Sigmoid colon (tissue), 7 donors: Measurements from ENCODE around the gene NEMP1. TPM values are rescaled to one million over a fixed set of nuclear protein-coding genes. Genes with fewer than 3 reads are reported as not detected.
"Not testable (repeated sequence)": the region's sequence is repeated elsewhere in the genome, so short reads cannot be mapped to it uniquely, and the experiment has no call there.

Experiments used
- DNase-seq: peaks from one replicate; pipeline ENCODE4 v3.0.0-alpha.2; 2019
- H3K27ac ChIP-seq, 4 donors: fragments of 200-600 bp; sonication (generic); one replicate each; pipeline ENCODE4 v1.5.1; 2016 to 2019; ENCODE audit warnings: mild to moderate bottlenecking in 1 of 4
- H3K27me3 ChIP-seq, 3 donors: fragments of 200-600 bp; sonication (generic); one replicate each; pipeline ENCODE4 v1.5.1; 2019; ENCODE audit warnings: mild to moderate bottlenecking in 1 of 3
- H3K36me3 ChIP-seq, 4 donors: fragments of 200-600 bp; sonication (generic); one replicate each; pipeline ENCODE4 v1.5.1; 2016 to 2019
- H3K4me1 ChIP-seq, 4 donors: fragments of 200-600 bp; sonication (generic); one replicate each; pipeline ENCODE4 v1.5.1; 2017 to 2019
- H3K4me3 ChIP-seq, 4 donors: fragments of 200-600 bp; sonication (generic); one replicate each; pipeline ENCODE4 v1.5.1; 2017 to 2019; ENCODE audit warnings: mild to moderate bottlenecking in 2 of 4, moderate library complexity in 1 of 4
- H3K9me3 ChIP-seq, 4 donors: fragments of 200-600 bp in 3 of 4; sonication (generic) in 3 of 4; one replicate each; pipeline versions ENCODE4 v1.5.1 to v1.6.1; 2013 to 2019
- CTCF ChIP-seq, 4 experiments: fragments of 450-650 bp in 3 of 4; fragments of 200-600 bp in 1 of 4; IDR thresholded peaks; one replicate each; pipeline ENCODE4 v1.5.1; 2016 to 2019; ENCODE audit warnings: antibody characterized with exemption in 4 of 4, mild to moderate bottlenecking in 3 of 4, moderate library complexity in 2 of 4
- EP300 ChIP-seq, 4 donors: sonication (generic); formaldehyde crosslinking; IDR thresholded peaks; one replicate each; pipeline ENCODE4 v1.6.1; 2017; ENCODE audit warnings: antibody characterized with exemption in 4 of 4
- POLR2A ChIP-seq, 2 donors: fragments of 450-650 bp; IDR thresholded peaks; one replicate each; pipeline ENCODE4 v1.6.1; 2016; ENCODE audit warnings: antibody characterized with exemption in 2 of 2, mild to moderate bottlenecking in 2 of 2, moderate library complexity in 2 of 2
- POLR2AphosphoS5 ChIP-seq, 4 donors: sonication (generic); formaldehyde crosslinking; IDR thresholded peaks; one replicate each; pipeline ENCODE4 v1.6.1; 2017; ENCODE audit warnings: antibody characterized with exemption in 4 of 4
- WGBS, 2 donors: extraction: QIAGEN DNeasy Blood & Tissue Kit; methylation state at CpG; one replicate each; pipeline ENCODE4 v1.1.7; 2013; 5-methylcytosine and 5-hydroxymethylcytosine counted together
- intact Hi-C: fragments of 100-400 bp; cut with DNase I; formaldehyde crosslinking; loops from one replicate; pipeline ENCODE4 v1.15.1; 2023
- polyA plus RNA-seq, 3 donors: library from polyadenylated mRNA; stranded (reverse); fragments of 200-250 nt; gene quantifications; one replicate each; pipeline ENCODE4 v1.2.3, GENCODE V29; 2013
- total RNA-seq, 4 donors: library from RNA; depleted of rRNA; stranded (reverse); fragments of >200 nt; gene quantifications; one replicate each; pipeline ENCODE4 v1.1.0, GENCODE V29; 2016
- donor health status: healthy with polysubstance abuse.
- donor health status: Bipolar disorder and iron deficiency.
- donor health status: healthy.

Gene NEMP1
- total and polyA plus RNA-seq, 7 donors: 0.60 to 13.6 (median 11.5) TPM

- H3K27ac ChIP-seq: no peak overlapping the region
- WGBS, 2 donors: 93 to 94% methylated on average over 7 of the region's 7 CpGs
- no peaks in the 10 kb centered on the region for H3K27me3 ChIP-seq
- H3K4me1 ChIP-seq: peaks cover 0 to 32% (median 20%) of the 10 kb centered on the region in 4 donors
- no peaks in the 10 kb centered on the region for H3K9me3 ChIP-seq
- TF ChIP-seq POLR2A (IDR thresholded peaks at IDR 0.05) (no peak), POLR2AphosphoS5 (IDR thresholded peaks at IDR 0.05) (no peak), CTCF (IDR thresholded peaks at IDR 0.05) (no peak), EP300 (IDR thresholded peaks at IDR 0.05) (no peak)
- peak; percentile 37 for DNase-seq
- intact Hi-C loops: no loop called here
- H3K36me3 ChIP-seq: no peaks in the 10 kb centered on the region
- H3K4me3 ChIP-seq: no peak overlapping the region
These were observed 49.1 kb downstream of the NEMP1 start for GRCh38 chr12:57029457-57029856.

- Histone ChIP-seq H3K27ac (peak overlapping the region in 2 of 4 donors; percentile 54 to 59), H3K4me3 (no peak overlapping the region), H3K36me3 (no peaks in the 10 kb centered on the region), H3K27me3 (no peaks in the 10 kb centered on the region), H3K4me1 (peaks cover 0 to 49% (median 35%) of the 10 kb centered on the region in 4 donors), H3K9me3 (no peaks in the 10 kb centered on the region)
- intact Hi-C loops: no loop called here
- TF ChIP-seq POLR2AphosphoS5 (IDR thresholded peaks at IDR 0.05) (no peak), EP300 (IDR thresholded peaks at IDR 0.05) (no peak), POLR2A (IDR thresholded peaks at IDR 0.05) (no peak), CTCF (IDR thresholded peaks at IDR 0.05) (no peak)
- WGBS, 2 donors: 70 to 80% methylated on average over 5 of the region's 5 CpGs
- no peak for DNase-seq
These were observed 50.8 kb downstream of the NEMP1 start for GRCh38 chr12:57027805-57028153.

- Histone ChIP-seq H3K9me3 (no peaks in the 10 kb centered on the region), H3K36me3 (no peaks in the 10 kb centered on the region), H3K27ac (peak overlapping the region in 3 of 4 donors; percentile 23 to 59 (median 54)), H3K4me1 (peaks cover 0 to 54% (median 38%) of the 10 kb centered on the region in 4 donors), H3K27me3 (no peaks in the 10 kb centered on the region), H3K4me3 (no peak overlapping the region)
- intact Hi-C loops: no loop called here
- DNase-seq: no peak
- WGBS, 2 donors: 68 to 84% methylated on average over 13 of the region's 13 CpGs
- TF ChIP-seq EP300 (IDR thresholded peaks at IDR 0.05) (no peak), POLR2AphosphoS5 (IDR thresholded peaks at IDR 0.05) (no peak), CTCF (IDR thresholded peaks at IDR 0.05) (no peak), POLR2A (IDR thresholded peaks at IDR 0.05) (no peak)
These were observed 51.4 kb downstream of the NEMP1 start for GRCh38 chr12:57027011-57027804.

- H3K27me3 ChIP-seq: no peaks in the 10 kb centered on the region
These were observed 53.4 kb downstream of the NEMP1 start for GRCh38 chr12:57025196-57025595.

GRCh38 chr12:57022324-57022723 is 56.3 kb downstream of the NEMP1 start:
- intact Hi-C loops, H3K4me3 ChIP-seq: not testable (repeated sequence)
- H3K4me1 ChIP-seq: peaks cover 0 to 49% (median 36%) of the 10 kb centered on the region in 4 donors

More at GRCh38 chr12:57025196-57025595, 53.4 kb downstream of the NEMP1 start:
- Histone ChIP-seq H3K27ac (no peak overlapping the region), H3K36me3 (no peaks in the 10 kb centered on the region), H3K4me3 (no peak overlapping the region), H3K4me1 (peaks cover 0 to 57% (median 40%) of the 10 kb centered on the region in 4 donors), H3K9me3 (no peaks in the 10 kb centered on the region)
- WGBS, 2 donors: 78 to 85% methylated on average over 2 of the region's 2 CpGs
- no peak for TF ChIP-seq POLR2AphosphoS5 (IDR thresholded peaks at IDR 0.05)
- TF ChIP-seq POLR2A (IDR thresholded peaks at IDR 0.05): no peak
- TF ChIP-seq EP300 (IDR thresholded peaks at IDR 0.05): no peak
- no peak for TF ChIP-seq CTCF (IDR thresholded peaks at IDR 0.05)
- intact Hi-C loops: no loop called here
- no peak for DNase-seq

More at GRCh38 chr12:57022324-57022723, 56.3 kb downstream of the NEMP1 start:
- H3K9me3 ChIP-seq, DNase-seq, H3K27me3 ChIP-seq, H3K36me3 ChIP-seq: not testable (repeated sequence)
- peak overlapping the region in 2 of 4 donors; percentile 75 to 78 for H3K27ac ChIP-seq
- WGBS, 2 donors: 63 to 82% methylated on average over 5 of the region's 5 CpGs
